Endothelial cell of umbilical vein (primary cell): ENCODE measurements around the gene SLC1A7. TPM values are rescaled to one million over a fixed set of nuclear protein-coding genes. Genes with fewer than 3 reads are reported as not detected.

Source experiments
- BruUV-seq: library from RNA; stranded (reverse); fragments of 400-500 nt; replicated peaks from 2 replicates; lab custom pipeline; 2021; lab: Mats Ljungman, UMichigan
- CTCF ChIA-PET: fragments of 300-600, 350-600 bp; sonication (Branson Sonifier 250); formaldehyde crosslinking; loops from one replicate; lab custom pipeline; 2021; ENCODE audit warnings: antibody characterized with exemption, inconsistent platforms; lab: Charles Lee
- POLR2A ChIA-PET: fragments of 300-600, 350-600 bp; sonication (Branson Sonifier 250); formaldehyde crosslinking; loops from one replicate; lab custom pipeline; 2021; ENCODE audit warnings: antibody characterized with exemption, inconsistent platforms; lab: Charles Lee
- DNase-seq: peaks from one replicate; pipeline ENCODE4 v3.0.0-alpha.2; 2011; ENCODE audit warnings: low read depth, low spot score
- FAIRE-seq: peaks from 2 replicates; lab custom pipeline; 2011; peaks lifted over from hg19 to GRCh38; lab: Jason Lieb, UNC
- H2AFZ ChIP-seq: 2 replicates; pipeline ENCODE4 v1.6.0; 2012; ENCODE audit warnings: low read depth, low read length, control low read depth, inconsistent platforms
- H3K27ac ChIP-seq: 2 replicates; pipeline ENCODE4 v1.5.1; 2011; ENCODE audit warnings: low read depth, mild to moderate bottlenecking, control low read depth, low read length, moderate library complexity; ENCODE audit not compliant: insufficient read depth
- H3K27me3 ChIP-seq, 2 experiments: 2 replicates each; pipeline versions ENCODE4 v1.6.0 to v1.6.1; 2011; ENCODE audit warnings: low read length in 2 of 2, mixed read lengths in 1 of 2; ENCODE audit not compliant: control insufficient read depth in 2 of 2, insufficient read depth in 2 of 2
- H3K36me3 ChIP-seq, 2 experiments: 2 replicates in 1 of 2; 3 replicates in 1 of 2; pipeline ENCODE4 v1.5.1; 2011; ENCODE audit warnings: low read length in 2 of 2, mild to moderate bottlenecking in 1 of 2, moderate library complexity in 1 of 2; ENCODE audit not compliant: control insufficient read depth in 2 of 2, insufficient read depth in 2 of 2; ENCODE audit errors: extremely low read depth in 1 of 2
- H3K4me1 ChIP-seq: 3 replicates; pipeline ENCODE4 v1.5.1; 2011; ENCODE audit warnings: mild to moderate bottlenecking, low read length; ENCODE audit not compliant: control insufficient read depth, insufficient read depth; ENCODE audit errors: extremely low read depth
- H3K4me2 ChIP-seq: 2 replicates; pipeline ENCODE4 v1.6.1; 2011; ENCODE audit warnings: low read length, control low read depth, mixed read lengths; ENCODE audit not compliant: insufficient read depth
- H3K4me3 ChIP-seq, 3 experiments: fragments of 200-600 bp in 1 of 3; sonication (generic), shearing (Covaris generic) in 1 of 3; replicated peaks in 1 of 3; 2 replicates each; pipeline ENCODE4 v1.5.1; 2011 to 2016; ENCODE audit warnings: control low read depth in 3 of 3, low read length in 3 of 3, mild to moderate bottlenecking in 2 of 3, inconsistent platforms in 1 of 3, low read depth in 1 of 3, moderate library complexity in 1 of 3; ENCODE audit not compliant: insufficient read depth in 1 of 3
- H3K79me2 ChIP-seq: 2 replicates; pipeline ENCODE4 v1.6.0; 2012; ENCODE audit warnings: low read length, inconsistent platforms; ENCODE audit not compliant: control insufficient read depth, insufficient read depth
- H3K9ac ChIP-seq: replicated peaks from 2 replicates; pipeline ENCODE3; 2011; ENCODE audit warnings: low read length, control low read depth; ENCODE audit not compliant: insufficient read depth; ENCODE audit errors: extremely low read depth
- H3K9me1 ChIP-seq: replicated peaks from 3 replicates; pipeline ENCODE4 v1.6.0; 2011; ENCODE audit warnings: mild to moderate bottlenecking, low read length; ENCODE audit not compliant: control insufficient read depth, insufficient read depth; ENCODE audit errors: extremely low read depth
- H3K9me3 ChIP-seq: replicated peaks from 2 replicates; pipeline ENCODE4 v1.5.1; 2012; ENCODE audit warnings: low read length, inconsistent platforms; ENCODE audit not compliant: control insufficient read depth, insufficient read depth
- H4K20me1 ChIP-seq: replicated peaks from 2 replicates; pipeline ENCODE3; 2011; ENCODE audit warnings: mild to moderate bottlenecking, low read length; ENCODE audit not compliant: control insufficient read depth, insufficient read depth; ENCODE audit errors: extremely low read depth
- EZH2 ChIP-seq: IDR thresholded peaks from 2 replicates; pipeline ENCODE4 v1.6.1; 2012; ENCODE audit warnings: borderline replicate concordance, low read depth, mild to moderate bottlenecking, moderate library complexity, low read length, inconsistent platforms; ENCODE audit not compliant: severe bottlenecking
- FOS ChIP-seq: IDR thresholded peaks from 2 replicates; pipeline ENCODE4 v1.6.1; 2011; ENCODE audit warnings: mild to moderate bottlenecking, low read length, moderate library complexity, borderline replicate concordance; ENCODE audit not compliant: insufficient read depth
- GATA2 ChIP-seq: IDR thresholded peaks from 2 replicates; pipeline ENCODE4 v1.7.0; 2011; ENCODE audit warnings: low read depth, mild to moderate bottlenecking, moderate library complexity, mixed read lengths, low read length; ENCODE audit not compliant: insufficient read length, insufficient read depth
- JUN ChIP-seq: IDR thresholded peaks from 2 replicates; pipeline ENCODE4 v1.6.1; 2011; ENCODE audit warnings: borderline replicate concordance, low read depth; ENCODE audit not compliant: insufficient read length, insufficient read depth
- MYC ChIP-seq: IDR thresholded peaks from one replicate; pipeline ENCODE4 v1.6.1; 2011; ENCODE audit warnings: mild to moderate bottlenecking, low read depth, low read length
- POLR2A ChIP-seq: IDR thresholded peaks from 2 replicates; pipeline ENCODE4 v1.6.1; 2012; ENCODE audit warnings: low read depth, mild to moderate bottlenecking, control low read depth, low read length
- POLR2AphosphoS5 ChIP-seq: IDR thresholded peaks from 2 replicates; pipeline ENCODE4 v1.6.1; 2012; ENCODE audit warnings: low read depth, mild to moderate bottlenecking, control low read depth, low read length, moderate library complexity; ENCODE audit not compliant: insufficient read depth
- dilution Hi-C: fragments of 300-500 bp; cut with MboI; formaldehyde crosslinking; loops from one replicate; pipeline ENCODE4 v1.15.0; 2019; ENCODE audit warnings: low sequenced_read_pairs; ENCODE audit not compliant: extremely low pct_ligation_motif_present
- intact Hi-C: fragments of 100-400 bp; cut with micrococcal nuclease; formaldehyde crosslinking; loops from one replicate; pipeline ENCODE4 v1.10.0; 2022
- polyA plus RNA-seq, 4 experiments: library from polyadenylated mRNA; depleted of rRNA in 3 of 4; stranded (reverse) in 3 of 4; unstranded in 1 of 4; fragments of >200 nt; gene quantifications; 2 replicates each; pipeline versions ENCODE4 v1.2.1 to v1.2.3, GENCODE V29; 2011 to 2012; ENCODE audit warnings: missing spikeins in 1 of 4
- total RNA-seq: library from RNA; stranded (reverse); gene quantifications from 2 replicates; pipeline ENCODE4 v1.2.3, GENCODE V29; 2021
- TF ChIP-seq, protein P1 (sequence below), 2 donors: IDR thresholded peaks; 1 replicate in 1 of 2; 2 replicates in 1 of 2; pipeline ENCODE4 v1.5.1; 2011; ENCODE audit warnings: low read length in 2 of 2, mild to moderate bottlenecking in 2 of 2, moderate library complexity in 2 of 2, control low read depth in 1 of 2, inconsistent platforms in 1 of 2, low read depth in 1 of 2; ENCODE audit not compliant: insufficient read depth in 1 of 2; ENCODE audit errors: extremely low read depth in 1 of 2
- TF ChIP-seq, protein P2 (sequence below): IDR thresholded peaks from 2 replicates; pipeline ENCODE4 v1.6.1; 2011; ENCODE audit not compliant: insufficient read depth, insufficient read length

Gene SLC1A7
- total and polyA plus RNA-seq, 2 donors (not counting 3 experiments of a cell fraction or from before 2014, with no cell fraction given), result not detected

DNA sequence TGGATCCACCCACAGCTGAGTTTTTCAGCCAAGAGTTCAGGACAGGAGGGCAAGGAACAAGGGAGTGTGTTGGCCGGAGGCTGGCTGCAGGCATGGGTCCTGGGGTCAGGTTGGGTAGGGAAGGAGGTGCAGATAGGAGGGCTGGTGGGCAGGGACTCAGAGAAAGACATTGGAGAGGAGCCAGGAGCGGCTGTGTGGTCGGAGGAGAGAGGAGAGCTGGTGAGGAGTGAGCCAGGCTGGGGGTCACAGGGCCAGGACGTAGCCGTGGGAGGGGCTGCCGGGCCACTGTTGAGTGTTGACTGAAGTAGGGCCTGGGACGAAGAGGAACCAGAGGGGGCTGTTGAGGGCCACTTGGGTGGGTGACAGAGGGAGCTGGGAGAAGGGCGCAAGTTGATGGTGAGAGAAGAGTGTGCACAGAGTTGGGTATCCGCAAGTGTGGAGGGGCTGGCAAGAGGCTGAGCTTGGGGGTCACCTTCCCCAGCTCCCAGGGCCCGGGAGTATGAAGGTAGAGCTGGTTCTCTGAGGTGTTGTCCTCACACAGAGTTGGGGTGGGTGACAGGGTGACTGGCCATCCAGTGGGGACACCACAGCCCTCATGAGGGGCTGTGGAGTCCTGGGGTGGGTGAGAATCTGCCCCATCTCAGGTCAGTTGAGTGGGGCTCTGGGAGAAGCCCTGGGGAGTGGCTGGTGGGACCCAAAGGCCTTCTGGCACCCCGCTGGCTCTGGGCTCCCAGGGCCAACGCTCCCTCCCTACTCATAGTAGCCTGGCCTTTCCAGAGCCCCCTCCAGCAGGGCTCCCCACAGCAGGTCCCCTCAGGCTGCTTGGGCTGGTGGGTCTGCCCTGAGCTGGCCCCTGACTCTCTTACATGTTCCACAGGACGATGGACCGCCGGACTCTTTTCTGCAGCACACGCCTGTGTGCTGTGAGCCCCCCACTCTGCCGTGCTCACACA lies 58.5 kb downstream of the SLC1A7 start:
- no TSS peak for BruUV-seq
- FAIRE-seq, result no peak
- POLR2A ChIA-PET, result no interaction called here

More for the DNA sequence above, 58.5 kb downstream of the SLC1A7 start:
- intact Hi-C loops, result no loop called here
- Histone ChIP-seq H3K9me1 (no peaks in the 10 kb centered on the region), H3K9ac (no peak overlapping the region), H3K27me3 (no peaks in the 10 kb centered on the region), H3K27ac (no peak overlapping the region), H3K4me2 (no peak overlapping the region), H3K36me3 (no peaks in the 10 kb centered on the region), H3K4me1 (no peaks in the 10 kb centered on the region), H2AFZ (no peak overlapping the region), H4K20me1 (no peaks in the 10 kb centered on the region), H3K9me3 (no peaks in the 10 kb centered on the region), H3K4me3 (no peak overlapping the region), H3K79me2 (no peaks in the 10 kb centered on the region)
- dilution Hi-C loops, result no loop called here
- CTCF ChIA-PET, result interaction anchor here (1.5 kb wide), 1 partner anchor 9 kb away, joined by 4 read pairs; no protein-coding TSS in a partner anchor
- DNase-seq, result no peak
- TF ChIP-seq, protein P1, sequence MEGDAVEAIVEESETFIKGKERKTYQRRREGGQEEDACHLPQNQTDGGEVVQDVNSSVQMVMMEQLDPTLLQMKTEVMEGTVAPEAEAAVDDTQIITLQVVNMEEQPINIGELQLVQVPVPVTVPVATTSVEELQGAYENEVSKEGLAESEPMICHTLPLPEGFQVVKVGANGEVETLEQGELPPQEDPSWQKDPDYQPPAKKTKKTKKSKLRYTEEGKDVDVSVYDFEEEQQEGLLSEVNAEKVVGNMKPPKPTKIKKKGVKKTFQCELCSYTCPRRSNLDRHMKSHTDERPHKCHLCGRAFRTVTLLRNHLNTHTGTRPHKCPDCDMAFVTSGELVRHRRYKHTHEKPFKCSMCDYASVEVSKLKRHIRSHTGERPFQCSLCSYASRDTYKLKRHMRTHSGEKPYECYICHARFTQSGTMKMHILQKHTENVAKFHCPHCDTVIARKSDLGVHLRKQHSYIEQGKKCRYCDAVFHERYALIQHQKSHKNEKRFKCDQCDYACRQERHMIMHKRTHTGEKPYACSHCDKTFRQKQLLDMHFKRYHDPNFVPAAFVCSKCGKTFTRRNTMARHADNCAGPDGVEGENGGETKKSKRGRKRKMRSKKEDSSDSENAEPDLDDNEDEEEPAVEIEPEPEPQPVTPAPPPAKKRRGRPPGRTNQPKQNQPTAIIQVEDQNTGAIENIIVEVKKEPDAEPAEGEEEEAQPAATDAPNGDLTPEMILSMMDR (IDR thresholded peaks at IDR 0.05; ENCODE audit: extremely low read depth in 1 of 2, insufficient read depth in 1 of 2, low read depth in 1 of 2, low read length in 2 of 2), result no peak
- TF ChIP-seq, protein P2, sequence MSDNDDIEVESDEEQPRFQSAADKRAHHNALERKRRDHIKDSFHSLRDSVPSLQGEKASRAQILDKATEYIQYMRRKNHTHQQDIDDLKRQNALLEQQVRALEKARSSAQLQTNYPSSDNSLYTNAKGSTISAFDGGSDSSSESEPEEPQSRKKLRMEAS, result no peak
- TF ChIP-seq POLR2AphosphoS5, result no peak
- no peak for TF ChIP-seq MYC
- TF ChIP-seq GATA2, result no peak
- no peak for TF ChIP-seq EZH2
- TF ChIP-seq JUN, result no peak
- no peak for TF ChIP-seq POLR2A
- TF ChIP-seq FOS, result no peak
